GM18499 (cell line): ENCODE measurements around the gene DOK6.
"Not testable (repeated sequence)": the region's sequence is repeated elsewhere in the genome, so short reads cannot be mapped to it uniquely, and the experiment has no call there.

Experiments used
- ATAC-seq: cut with Tn5 transposase; IDR thresholded peaks from one replicate; pipeline ENCODE4 v1.9.1; 2021; ENCODE audit warnings: moderate number of reproducible peaks; ENCODE audit not compliant: insufficient read depth, unreplicated experiment

The DOK6 gene

GRCh38 chr18:69843015-69843414 is 442.3 kb downstream of the DOK6 start:
- no peak for ATAC-seq

GRCh38 chr18:69844656-69845055 is 444.0 kb downstream of the DOK6 start:
- no peak for ATAC-seq

GRCh38 chr18:69845593-69846506 is 445.2 kb downstream of the DOK6 start:
- ATAC-seq, result no peak

DNA sequence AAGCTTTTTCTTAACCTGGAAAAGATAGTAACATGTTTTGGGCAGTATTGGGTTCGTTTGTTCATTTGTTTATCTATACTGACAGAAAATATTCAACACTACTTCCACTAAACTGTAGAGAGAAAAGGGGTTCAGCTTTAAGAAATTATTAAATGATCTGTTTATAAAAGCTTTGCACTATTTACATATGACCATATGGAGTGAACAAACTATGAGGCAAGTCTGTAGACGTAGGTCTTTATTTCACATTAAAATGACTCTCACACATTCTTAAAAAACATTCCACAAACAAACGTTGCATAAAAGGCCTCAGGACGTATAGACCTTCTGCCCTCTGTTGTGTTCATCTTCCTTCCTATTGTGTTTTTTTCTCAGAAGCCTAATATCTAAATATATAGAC is 452.4 kb downstream of the DOK6 start:
- ATAC-seq, result no peak

- no peak for ATAC-seq
These were observed 453.8 kb downstream of the DOK6 start for GRCh38 chr18:69854455-69854854.

- no peak for ATAC-seq
These were observed 458.2 kb downstream of the DOK6 start for GRCh38 chr18:69858897-69859296.

GRCh38 chr18:69864802-69865201 is 464.1 kb downstream of the DOK6 start:
- ATAC-seq, result peak; percentile 82

DNA sequence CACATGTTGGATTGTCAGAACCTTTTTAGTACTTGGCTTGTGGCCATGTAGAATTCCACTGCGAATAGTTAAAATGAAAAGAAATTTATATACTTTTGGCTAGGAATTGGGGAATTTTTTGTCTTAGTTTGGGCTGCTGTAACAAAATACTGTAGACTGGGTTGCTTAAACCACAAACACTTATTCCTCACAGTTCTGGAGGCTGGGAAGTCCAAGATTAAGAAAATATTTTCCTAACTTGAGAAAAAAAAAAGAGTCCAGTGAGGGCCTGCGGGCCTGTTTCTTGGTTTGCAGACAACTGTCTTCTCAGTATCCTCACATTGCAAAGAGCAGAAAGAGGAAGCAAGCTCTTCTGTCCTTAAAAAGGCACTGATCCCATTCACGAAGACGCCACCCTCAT is 465.1 kb downstream of the DOK6 start:
- ATAC-seq, result no peak

DNA sequence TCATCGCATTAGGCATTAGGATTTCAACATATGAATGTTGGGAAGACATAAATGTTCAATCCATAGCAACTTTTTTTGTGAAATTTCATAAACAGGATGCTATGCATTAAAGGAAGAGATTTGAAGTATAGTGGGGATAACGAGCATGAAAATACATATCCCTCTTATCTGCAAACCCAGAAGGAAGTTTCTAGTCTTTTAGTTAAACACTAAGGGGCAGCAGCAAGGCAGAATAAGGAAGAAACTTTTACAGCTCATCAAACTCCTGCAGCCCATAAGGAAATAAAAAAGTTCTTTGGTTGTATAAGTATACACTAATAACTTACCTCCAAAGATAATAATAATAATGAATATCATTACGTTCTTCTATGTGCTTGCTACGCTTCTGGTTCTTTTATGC is 465.5 kb downstream of the DOK6 start:
- ATAC-seq, result no peak

DNA sequence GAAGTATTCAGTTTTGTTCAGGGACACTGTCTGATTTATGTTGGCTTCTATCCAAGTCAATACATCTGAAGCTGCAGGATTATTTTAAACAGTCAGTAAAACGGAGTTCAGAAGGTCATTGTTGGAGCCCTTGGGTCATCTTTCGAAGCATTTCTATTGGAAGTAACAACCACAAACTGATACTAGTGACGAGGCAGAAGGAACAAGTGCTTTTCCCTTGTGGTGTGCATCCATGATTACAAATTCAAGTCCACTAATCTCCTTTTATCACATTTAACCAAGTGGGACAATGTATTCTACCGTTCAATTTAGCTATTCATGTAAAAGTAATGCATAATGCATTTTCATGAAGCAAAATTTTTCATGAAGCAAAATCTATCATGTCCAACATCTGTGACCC is 470.0 kb downstream of the DOK6 start:
- no peak for ATAC-seq

GRCh38 chr18:69871363-69871762 is 470.7 kb downstream of the DOK6 start:
- ATAC-seq, result no peak

GRCh38 chr18:69872661-69873060 is 472.0 kb downstream of the DOK6 start:
- no peak for ATAC-seq

GRCh38 chr18:69874058-69874457 is 473.4 kb downstream of the DOK6 start:
- ATAC-seq, result no peak

DNA sequence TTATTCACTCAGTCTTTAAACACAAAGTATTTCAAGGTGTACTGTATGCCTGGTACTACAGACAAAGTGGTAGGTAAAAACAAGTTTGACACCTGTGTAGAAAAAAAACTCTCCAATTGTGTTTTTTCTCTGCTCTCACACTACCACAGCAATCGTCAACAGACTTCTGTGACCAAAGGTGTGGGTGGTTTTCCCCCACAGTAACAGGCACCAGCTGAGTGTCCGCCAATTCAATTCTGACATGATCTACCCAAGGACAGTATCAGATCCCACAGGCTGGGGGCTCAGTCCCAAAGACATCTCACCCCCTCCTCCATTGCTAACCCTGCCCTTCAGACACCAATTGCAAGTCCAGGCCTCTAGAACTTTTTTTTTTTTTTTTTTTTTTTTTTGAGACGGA is 475.8 kb downstream of the DOK6 start:
- ATAC-seq, result no peak

GRCh38 chr18:69878213-69878933 is 477.7 kb downstream of the DOK6 start:
- no peak for ATAC-seq

- not testable (repeated sequence) for ATAC-seq
These were observed 478.4 kb downstream of the DOK6 start for GRCh38 chr18:69879051-69879450.

GRCh38 chr18:69880083-69880482 is 479.4 kb downstream of the DOK6 start:
- no peak for ATAC-seq

DNA sequence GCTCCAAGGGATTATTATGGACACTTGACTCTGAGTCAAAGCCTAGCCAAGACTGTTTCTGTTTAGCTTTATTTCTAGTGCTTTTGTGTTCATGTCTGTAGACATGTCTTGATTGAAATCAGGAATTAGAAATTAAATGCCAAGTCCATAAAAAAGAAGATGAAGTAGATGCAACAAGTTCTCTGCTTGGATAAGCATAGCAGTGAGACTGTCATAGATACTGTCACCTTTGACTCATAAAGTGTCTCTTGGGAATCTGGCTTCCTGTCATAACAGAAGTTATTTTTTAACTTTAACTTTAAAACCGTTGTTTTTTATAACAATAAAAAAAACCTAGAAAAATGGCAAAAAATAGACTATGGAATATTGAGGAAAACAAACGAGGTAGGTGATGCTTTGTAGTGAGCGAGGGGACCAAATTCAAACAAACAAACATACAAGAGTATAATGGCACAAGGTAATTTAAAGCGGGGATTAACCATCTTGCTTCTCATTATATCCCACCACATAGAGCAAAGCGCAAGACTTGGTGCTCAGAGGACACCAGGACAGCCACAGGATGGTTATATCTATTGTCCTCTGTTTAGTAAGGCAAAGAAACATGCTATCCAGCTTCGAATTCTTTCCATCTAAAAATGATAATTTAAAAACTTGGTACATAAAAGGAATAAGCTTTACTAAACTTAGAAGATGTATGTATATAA is 482.4 kb downstream of the DOK6 start:
- peak; percentile 39 for ATAC-seq

DNA sequence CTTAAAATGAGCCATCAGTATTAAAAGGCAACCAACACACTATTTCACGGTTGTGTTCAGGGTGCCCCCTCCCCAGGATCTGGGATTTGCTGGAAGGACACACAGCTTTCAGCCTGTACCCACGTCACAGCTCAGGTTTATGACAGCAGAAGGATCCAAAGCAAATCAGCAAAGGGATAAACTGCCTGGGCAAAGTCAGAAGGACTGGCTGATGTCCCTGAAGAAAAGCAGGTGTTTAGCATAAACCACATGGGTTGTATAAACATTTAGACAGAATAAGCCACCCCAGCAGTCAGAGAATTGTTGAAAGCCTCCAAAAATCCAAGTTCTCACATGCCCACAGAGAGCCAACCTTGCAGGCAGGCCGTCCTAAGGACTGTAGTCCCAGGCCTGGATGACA is 483.1 kb downstream of the DOK6 start:
- ATAC-seq, result no peak

GRCh38 chr18:69885355-69885754 is 484.7 kb downstream of the DOK6 start:
- ATAC-seq, result no peak
